PC-3 (cell line): Measurements from ENCODE around the gene RETSAT. TPM values are rescaled to one million over a fixed set of nuclear protein-coding genes. Genes with fewer than 3 reads are reported as not detected.

ENCODE experiments used
- ATAC-seq: fragments of 200-7000 bp; cut with Tn5 transposase; 2 replicates; pipeline ENCODE4 v1.9.1; 2020; ENCODE audit warnings: mild to moderate bottlenecking, moderate library complexity
- BruUV-seq: library from RNA; stranded (reverse); fragments of 400-500 nt; replicated peaks from 2 replicates; lab custom pipeline; 2021; lab: Mats Ljungman, UMichigan
- CTCF ChIA-PET: fragments of 300-600 bp; sonication (Branson Sonifier 250); formaldehyde crosslinking; loops from one replicate; lab custom pipeline; 2022; ENCODE audit warnings: antibody characterized with exemption; lab: Charles Lee
- POLR2A ChIA-PET: fragments of 300-600 bp; sonication (Branson Sonifier 250); formaldehyde crosslinking; loops from one replicate; lab custom pipeline; 2022; ENCODE audit warnings: antibody characterized with exemption; ENCODE audit not compliant: unreplicated experiment; lab: Charles Lee
- DNase-seq: peaks from one replicate; pipeline ENCODE4 v3.0.0-alpha.2; 2015
- H2AFZ ChIP-seq: fragments of 300-600 bp; sonication (generic); 2 replicates; pipeline ENCODE4 v1.6.0; 2016; ENCODE audit warnings: antibody characterized with exemption, low read length
- H3F3A ChIP-seq: fragments of 300-600 bp; sonication (generic); one replicate; pipeline ENCODE4 v1.6.0; 2017; ENCODE audit warnings: antibody characterized with exemption, low read length, control low read depth, mild to moderate bottlenecking; ENCODE audit not compliant: unreplicated experiment
- H3K27ac ChIP-seq: fragments of 300-600 bp; sonication (generic); 2 replicates; pipeline ENCODE4 v1.5.1; 2016; ENCODE audit warnings: mild to moderate bottlenecking, low read length
- H3K27me3 ChIP-seq: fragments of 300-600 bp; sonication (generic); 2 replicates; pipeline ENCODE4 v1.6.1; 2016; ENCODE audit warnings: low read length, mixed read lengths
- H3K36me3 ChIP-seq: fragments of 300-600 bp; sonication (generic); 2 replicates; pipeline ENCODE4 v1.6.1; 2016; ENCODE audit warnings: low read depth, mixed run types, low read length, mixed read lengths
- H3K4me1 ChIP-seq: fragments of 300-600 bp; sonication (generic); 2 replicates; pipeline ENCODE4 v1.5.1; 2016; ENCODE audit warnings: low read length; ENCODE audit not compliant: insufficient read depth
- H3K4me2 ChIP-seq: fragments of 300-600 bp; sonication (generic); 2 replicates; pipeline ENCODE4 v1.6.0; 2016; ENCODE audit warnings: low read length
- H3K4me3 ChIP-seq: fragments of 300-600 bp; sonication (generic); 2 replicates; pipeline ENCODE4 v1.5.1; 2016; ENCODE audit warnings: mild to moderate bottlenecking, low read length, mixed read lengths
- H3K79me2 ChIP-seq: fragments of 300-600 bp; sonication (generic); 2 replicates; pipeline ENCODE4 v1.6.1; 2017; ENCODE audit warnings: low read length, mixed read lengths
- H3K9ac ChIP-seq: fragments of 300-600 bp; sonication (generic); 2 replicates; pipeline ENCODE4 v1.6.0; 2016; ENCODE audit warnings: mild to moderate bottlenecking, low read length
- H3K9me2 ChIP-seq: fragments of 300-600 bp; sonication (generic); replicated peaks from 2 replicates; pipeline ENCODE4 v1.6.1; 2016; ENCODE audit warnings: mixed run types, low read length, mixed read lengths
- H3K9me3 ChIP-seq: fragments of 300-600 bp; sonication (generic); 2 replicates; pipeline ENCODE4 v1.6.1; 2016; ENCODE audit warnings: low read length, mixed read lengths
- H4K20me1 ChIP-seq: fragments of 300-600 bp; sonication (generic); 2 replicates; pipeline ENCODE4 v1.6.1; 2016; ENCODE audit warnings: low read length, mixed read lengths
- CTCF ChIP-seq: fragments of 300-600 bp; sonication (generic); conservative IDR thresholded peaks from 2 replicates; pipeline ENCODE4 v1.5.1; 2017; ENCODE audit warnings: antibody characterized with exemption, low read depth, mild to moderate bottlenecking, low read length
- EZH2 ChIP-seq: fragments of 300-600 bp; sonication (generic); IDR thresholded peaks from one replicate; pipeline ENCODE4 v1.6.1; 2017; ENCODE audit warnings: antibody characterized with exemption, mild to moderate bottlenecking, low read length; ENCODE audit not compliant: unreplicated experiment
- EZH2phosphoT487 ChIP-seq: fragments of 300-600 bp; sonication (generic); IDR thresholded peaks from 2 replicates; pipeline ENCODE4 v1.6.1; 2018; ENCODE audit warnings: mild to moderate bottlenecking, antibody characterized with exemption, low read length, borderline replicate concordance
- intact Hi-C: fragments of 100-400 bp; cut with micrococcal nuclease; formaldehyde crosslinking; loops from 2 replicates; pipeline ENCODE4 v1.9.0; 2023
- total RNA-seq: library from RNA; depleted of rRNA; stranded (reverse); fragments of >200 nt; gene quantifications from 2 replicates; pipeline ENCODE4 v1.2.3, GENCODE V29; 2014

Gene RETSAT
- total RNA-seq, 1 experiment from 2014 or later, result 39.1 TPM

- intact Hi-C loops, result no loop called here
- POLR2A ChIA-PET, result no interaction called here
- Histone ChIP-seq H3K79me2 (0 out of 2 replicates have a peak, but pooled peaks cover 3% of the 10 kb centered on the region), H3K4me1 (peaks cover 19% of the 10 kb centered on the region), H4K20me1 (no peaks in the 10 kb centered on the region), H2AFZ (no peak overlapping the region), H3K27me3 (no peaks in the 10 kb centered on the region), H3K9me3 (0 out of 2 replicates have a peak, but pooled peaks cover 3% of the 10 kb centered on the region), H3K36me3 (peaks cover 3% of the 10 kb centered on the region; the same call in 1 of the 2 replicates), H3K4me3 (no peak overlapping the region), H3K9ac (no peak overlapping the region), H3K4me2 (no peak overlapping the region), H3F3A (no peaks in the 10 kb centered on the region), H3K9me2 (no peaks in the 10 kb centered on the region), H3K27ac (no peak overlapping the region)
- TF ChIP-seq EZH2, result no peak
- TF ChIP-seq CTCF, result no peak
- no peak for TF ChIP-seq EZH2phosphoT487
- CTCF ChIA-PET, result no interaction called here
- BruUV-seq, result no TSS peak
- DNase-seq (no peak), ATAC-seq (no peak)
Observed at GRCh38 chr2:85399183-85399455, 44.8 kb upstream of the RETSAT start.

- H3K4me3 ChIP-seq, result no peak overlapping the region
- CTCF ChIA-PET, result no interaction called here
- no peaks in the 10 kb centered on the region for H3K9me2 ChIP-seq
- H3K27me3 ChIP-seq, result no peaks in the 10 kb centered on the region
- no peaks in the 10 kb centered on the region for H3K9me3 ChIP-seq
- TF ChIP-seq EZH2phosphoT487 (no peak), EZH2 (no peak), CTCF (no peak)
- 0 out of 2 replicates have a peak, but pooled peaks cover 3% of the 10 kb centered on the region for H3K79me2 ChIP-seq
- H3K9ac ChIP-seq, result no peak overlapping the region
- DNase-seq, result no peak
- H4K20me1 ChIP-seq, result no peaks in the 10 kb centered on the region
- no peak overlapping the region for H2AFZ ChIP-seq
- peaks cover 19% of the 10 kb centered on the region for H3K4me1 ChIP-seq
- POLR2A ChIA-PET, result no interaction called here
- intact Hi-C loops, result no loop called here
- no peak overlapping the region for H3K27ac ChIP-seq
- no peak overlapping the region for H3K4me2 ChIP-seq
- no peaks in the 10 kb centered on the region for H3F3A ChIP-seq
- ATAC-seq, result no peak
- no TSS peak for BruUV-seq
- H3K36me3 ChIP-seq, result peaks cover 3% of the 10 kb centered on the region; the same call in 1 of the 2 replicates
Observed at GRCh38 chr2:85398426-85399182, 44.3 kb upstream of the RETSAT start.

GRCh38 chr2:85397925-85398331, 43.6 kb upstream of the RETSAT start:
- Histone ChIP-seq H3K9me3 (no peaks in the 10 kb centered on the region), H3K4me2 (no peak overlapping the region), H3K36me3 (peaks cover 3% of the 10 kb centered on the region; the same call in 1 of the 2 replicates), H3K27me3 (no peaks in the 10 kb centered on the region), H3K9ac (no peak overlapping the region), H3K4me1 (peaks cover 19% of the 10 kb centered on the region), H3K27ac (no peak overlapping the region), H3K9me2 (no peaks in the 10 kb centered on the region), H2AFZ (no peak overlapping the region), H4K20me1 (no peaks in the 10 kb centered on the region), H3F3A (no peaks in the 10 kb centered on the region), H3K4me3 (no peak overlapping the region), H3K79me2 (no peaks in the 10 kb centered on the region)
- ChIA-PET CTCF (no interaction called here), POLR2A (no interaction called here)
- DNase-seq (no peak), ATAC-seq (no peak)
- no peak for TF ChIP-seq EZH2phosphoT487
- TF ChIP-seq EZH2, result no peak
- intact Hi-C loops, result no loop called here
- BruUV-seq, result no TSS peak
